GM19467 (cell line): ENCODE data around the gene GLI3.

ENCODE experiments used
- ATAC-seq: cut with Tn5 transposase; IDR thresholded peaks from one replicate; pipeline ENCODE4 v1.9.1; 2021; ENCODE audit warnings: mild to moderate bottlenecking, moderate library complexity; ENCODE audit not compliant: unreplicated experiment

GLI3 gene

GRCh38 chr7:42107484-42108240 is 129.3 kb downstream of the GLI3 start:
- ATAC-seq = no peak

- no peak for ATAC-seq
These were observed 130.4 kb downstream of the GLI3 start for GRCh38 chr7:42106562-42106961.

- no peak for ATAC-seq
These were observed 131.3 kb downstream of the GLI3 start for GRCh38 chr7:42105554-42106358.

- ATAC-seq = no peak
These were observed 132.3 kb downstream of the GLI3 start for GRCh38 chr7:42104694-42105093.

- no peak for ATAC-seq
These were observed 132.8 kb downstream of the GLI3 start for GRCh38 chr7:42104231-42104630.

GRCh38 chr7:42103456-42103855 is 133.6 kb downstream of the GLI3 start:
- ATAC-seq = no peak

GRCh38 chr7:42103020-42103419 is 134.0 kb downstream of the GLI3 start:
- ATAC-seq = no peak

GRCh38 chr7:42102301-42102700 is 134.7 kb downstream of the GLI3 start:
- no peak for ATAC-seq

- no peak for ATAC-seq
These were observed 136.9 kb downstream of the GLI3 start for GRCh38 chr7:42100156-42100508.

GRCh38 chr7:42099470-42100155 is 137.4 kb downstream of the GLI3 start:
- no peak for ATAC-seq

- no peak for ATAC-seq
These were observed 137.9 kb downstream of the GLI3 start for GRCh38 chr7:42099066-42099465.

GRCh38 chr7:42097752-42098151 is 139.3 kb downstream of the GLI3 start:
- ATAC-seq = no peak

GRCh38 chr7:42096681-42097561 is 140.1 kb downstream of the GLI3 start:
- ATAC-seq = no peak

GRCh38 chr7:42096268-42096667 is 140.7 kb downstream of the GLI3 start:
- no peak for ATAC-seq

GRCh38 chr7:42095791-42096190 is 141.2 kb downstream of the GLI3 start:
- ATAC-seq = no peak

GRCh38 chr7:42093349-42093905 is 143.6 kb downstream of the GLI3 start:
- ATAC-seq = no peak

- no peak for ATAC-seq
These were observed 145.3 kb downstream of the GLI3 start for GRCh38 chr7:42091461-42092291.

- no peak for ATAC-seq
These were observed 146.2 kb downstream of the GLI3 start for GRCh38 chr7:42090806-42091205.

- ATAC-seq = no peak
These were observed 147.0 kb downstream of the GLI3 start for GRCh38 chr7:42090056-42090455.

GRCh38 chr7:42087616-42088015 is 149.4 kb downstream of the GLI3 start:
- ATAC-seq = no peak
